Heart left ventricle (tissue), 13 donors: Measurements from ENCODE around the gene CCDC154.

Experiments used
- CTCF ChIP-seq, 12 donors: fragments of 200-600 bp; sonication (generic) in 4 of 12; IDR thresholded peaks; one replicate each; pipeline versions ENCODE4 v1.5.0 to v1.8.0; 2018 to 2022; ENCODE audit warnings: antibody characterized with exemption in 12 of 12, mild to moderate bottlenecking in 5 of 12
- POLR2A ChIP-seq, 2 donors: fragments of 450-650 bp; IDR thresholded peaks; one replicate each; pipeline ENCODE4 v1.6.1; 2017; ENCODE audit warnings: antibody characterized with exemption in 2 of 2, mild to moderate bottlenecking in 2 of 2, moderate library complexity in 2 of 2
- donor health status: ischemic (EF 13 %, LVEDD 7.1; RV severe dilation, severe dysfunction).
- donor health status: DM: no; HTN: yes; CAD: no.
- donor health status: DM: no; HTN: no; CAD: no.
- donor health status: ischemic (EF 25% LVEDD 6.9; RV normal size, moderate dysfunction).
- donor health status: ischemic (EF 25% LVEDD 5.7; RV mildly dilated, moderate dysfunction).
- donor health status: ischemic (EF 35%, LVEDD 5.7; RV mildly dilated, moderate dysfunction).
- donor health status: nonischemic (EF 11% LVEDD 7.7; RV severe dilation, severe dysfunction).
- donor health status: DM: yes; HTN: yes; CAD: no.
- donor health status: PGD.
- donor health status: ischemic (EF 29% LVEDD 5.4; RV normal size, mild dysfunction).
- donor health status: nonischemic (EF 23%, LVEDD 6.1; RV moderate dilation, normal function).

- no peak for TF ChIP-seq POLR2A (IDR thresholded peaks at IDR 0.05)
- TF ChIP-seq CTCF (IDR thresholded peaks at IDR 0.05): no peak
Observed at GRCh38 chr16:1470481-1471251, 26.3 kb upstream of the CCDC154 start.
